ENCODE measurements around the gene ADGRG6.

Gene ADGRG6

DNA sequence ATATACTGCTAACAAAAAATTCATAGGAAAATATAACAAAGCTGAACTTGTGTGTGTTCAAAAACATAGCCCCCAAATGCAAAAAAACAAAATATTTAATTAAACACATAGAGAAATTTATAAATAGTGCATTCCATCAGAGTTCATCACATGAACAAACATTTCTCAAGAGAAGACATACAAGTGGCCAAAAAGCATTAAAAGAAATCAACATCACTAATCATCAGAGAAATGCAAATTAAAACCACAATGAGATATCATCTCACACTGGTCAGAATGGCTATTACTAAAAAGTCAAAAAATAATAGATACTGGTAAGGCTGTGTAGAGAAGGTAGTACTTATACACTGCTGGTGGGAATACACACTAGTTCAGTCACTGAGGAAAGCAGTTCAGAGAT lies 39.6 kb upstream of the ADGRG6 start:
- in situ Hi-C loops (cut with HindIII; ENCODE audit: low sequenced_read_pairs) = no loop called here
- TF ChIP-seq, protein P1, sequence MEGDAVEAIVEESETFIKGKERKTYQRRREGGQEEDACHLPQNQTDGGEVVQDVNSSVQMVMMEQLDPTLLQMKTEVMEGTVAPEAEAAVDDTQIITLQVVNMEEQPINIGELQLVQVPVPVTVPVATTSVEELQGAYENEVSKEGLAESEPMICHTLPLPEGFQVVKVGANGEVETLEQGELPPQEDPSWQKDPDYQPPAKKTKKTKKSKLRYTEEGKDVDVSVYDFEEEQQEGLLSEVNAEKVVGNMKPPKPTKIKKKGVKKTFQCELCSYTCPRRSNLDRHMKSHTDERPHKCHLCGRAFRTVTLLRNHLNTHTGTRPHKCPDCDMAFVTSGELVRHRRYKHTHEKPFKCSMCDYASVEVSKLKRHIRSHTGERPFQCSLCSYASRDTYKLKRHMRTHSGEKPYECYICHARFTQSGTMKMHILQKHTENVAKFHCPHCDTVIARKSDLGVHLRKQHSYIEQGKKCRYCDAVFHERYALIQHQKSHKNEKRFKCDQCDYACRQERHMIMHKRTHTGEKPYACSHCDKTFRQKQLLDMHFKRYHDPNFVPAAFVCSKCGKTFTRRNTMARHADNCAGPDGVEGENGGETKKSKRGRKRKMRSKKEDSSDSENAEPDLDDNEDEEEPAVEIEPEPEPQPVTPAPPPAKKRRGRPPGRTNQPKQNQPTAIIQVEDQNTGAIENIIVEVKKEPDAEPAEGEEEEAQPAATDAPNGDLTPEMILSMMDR (IDR thresholded peaks at IDR 0.05; ENCODE audit: low read depth, low read length) = no peak
- no peak overlapping the region for H3K4me3 ChIP-seq (ENCODE audit: low read depth, low read length)
- no peak for DNase-seq (ENCODE audit: low read depth, low spot score)

GRCh38 chr6:142265476-142265875 lies 36.3 kb upstream of the ADGRG6 start:
- in situ Hi-C loops (cut with HindIII; ENCODE audit: low sequenced_read_pairs) = no loop called here
- H3K4me3 ChIP-seq (ENCODE audit: low read depth, low read length) = no peak overlapping the region
- TF ChIP-seq, protein P1 (IDR thresholded peaks at IDR 0.05; ENCODE audit: low read depth, low read length) = no peak
- DNase-seq (ENCODE audit: low read depth, low spot score) = no peak

DNA sequence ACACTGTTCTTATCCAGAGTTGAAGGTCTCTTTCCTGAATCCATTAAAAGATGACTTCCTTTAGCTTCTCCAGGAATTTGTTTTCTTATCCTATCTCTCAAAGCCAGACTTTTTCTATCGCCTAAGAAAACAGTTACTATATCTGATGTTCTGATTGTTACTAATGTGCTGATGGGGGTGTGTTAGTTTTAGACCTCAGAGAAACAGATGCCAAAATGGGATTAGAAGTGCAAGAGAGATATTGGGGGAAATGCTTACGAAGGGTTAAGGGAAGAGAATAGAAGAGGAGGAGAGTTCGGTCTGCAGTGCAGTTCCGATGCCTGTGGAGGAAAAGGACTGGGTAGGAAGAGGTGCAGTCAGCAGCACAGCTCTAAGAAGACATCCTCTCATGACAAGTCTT lies 35.7 kb upstream of the ADGRG6 start:
- TF ChIP-seq, protein P1 (IDR thresholded peaks at IDR 0.05; ENCODE audit: low read depth, low read length) = no peak
- H3K4me3 ChIP-seq (ENCODE audit: low read depth, low read length) = no peak overlapping the region
- DNase-seq (ENCODE audit: low read depth, low spot score) = no peak
- in situ Hi-C loops (cut with HindIII; ENCODE audit: low sequenced_read_pairs) = no loop called here

- no peak for DNase-seq (ENCODE audit: low read depth, low spot score)
- no peak overlapping the region for H3K4me3 ChIP-seq (ENCODE audit: low read depth, low read length)
- in situ Hi-C loops (cut with HindIII; ENCODE audit: low sequenced_read_pairs) = no loop called here
- TF ChIP-seq, protein P1 (IDR thresholded peaks at IDR 0.05; ENCODE audit: low read depth, low read length) = no peak
Measured at GRCh38 chr6:142271476-142271875, 30.3 kb upstream of the ADGRG6 start.

DNA sequence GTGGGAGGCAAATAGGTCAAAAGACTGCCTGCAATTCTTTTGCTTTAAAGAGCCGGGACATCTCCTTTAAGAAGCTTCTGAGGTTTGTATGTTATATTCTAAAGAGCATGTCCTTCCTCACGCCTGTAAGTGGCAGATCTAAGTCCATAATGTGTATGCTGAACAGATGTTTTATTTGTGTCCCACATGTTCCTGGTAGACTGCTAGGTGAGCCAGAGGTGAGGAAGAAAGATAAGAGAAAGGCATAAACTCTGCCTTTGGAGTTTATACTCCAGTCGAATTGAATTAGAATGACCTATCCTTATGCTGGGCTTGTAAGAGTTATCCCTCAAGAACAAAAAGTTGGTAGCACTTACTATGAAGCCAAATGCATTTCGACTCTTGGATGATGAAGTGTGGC lies 27.2 kb upstream of the ADGRG6 start:
- TF ChIP-seq, protein P1 (IDR thresholded peaks at IDR 0.05; ENCODE audit: low read depth, low read length) = no peak
- no peak overlapping the region for H3K4me3 ChIP-seq (ENCODE audit: low read depth, low read length)
- DNase-seq (ENCODE audit: low read depth, low spot score) = no peak
- in situ Hi-C loops (cut with HindIII; ENCODE audit: low sequenced_read_pairs) = no loop called here

DNA sequence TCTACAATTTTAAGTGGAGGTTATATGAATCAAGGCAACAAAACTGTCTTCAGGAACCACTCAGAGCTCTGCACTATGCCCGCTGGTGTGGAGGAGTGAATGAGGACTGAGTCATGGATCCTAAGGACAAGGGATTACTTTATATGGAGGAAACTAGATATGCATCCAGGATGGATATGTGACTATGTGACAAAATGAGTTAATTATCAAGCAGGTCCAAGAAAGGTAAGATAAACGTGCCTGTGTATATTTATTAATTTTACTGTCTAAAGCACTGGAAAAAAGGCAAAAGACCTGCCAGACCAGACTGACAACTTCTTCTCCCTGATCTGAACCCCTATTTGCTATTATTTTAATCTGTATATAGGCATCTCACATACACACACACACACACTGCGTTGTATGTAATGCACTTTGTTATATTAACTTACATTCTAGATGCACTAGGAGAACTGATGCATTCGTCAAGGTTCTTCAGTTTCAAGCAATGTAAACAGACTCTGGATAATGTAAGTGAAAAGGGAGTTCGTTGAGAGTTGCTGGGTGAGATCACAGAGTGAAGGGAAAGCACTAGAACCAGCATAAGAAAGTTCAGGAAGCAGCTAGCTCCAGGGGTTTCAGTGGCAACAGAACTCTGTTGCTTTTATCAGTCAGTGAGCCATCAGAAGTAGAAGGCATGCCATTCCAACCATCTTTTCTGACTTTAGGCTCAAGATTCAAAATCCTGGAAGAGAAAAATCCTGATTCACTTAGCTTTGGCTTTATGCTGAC lies 26.4 kb upstream of the ADGRG6 start:
- peak; percentile 3 for DNase-seq (ENCODE audit: low read depth, low spot score)
- in situ Hi-C loops (cut with HindIII; ENCODE audit: low sequenced_read_pairs) = no loop called here
- H3K4me3 ChIP-seq (ENCODE audit: low read depth, low read length) = no peak overlapping the region
- TF ChIP-seq, protein P1 (IDR thresholded peaks at IDR 0.05; ENCODE audit: low read depth, low read length) = no peak

Data from astrocyte of the spinal cord (primary cell).